PC-3 (cell line): ENCODE results near the gene PRKACA.

Source experiments
- EZH2 ChIP-seq: fragments of 300-600 bp; sonication (generic); IDR thresholded peaks from one replicate; pipeline ENCODE4 v1.6.1; 2017; ENCODE audit warnings: antibody characterized with exemption, mild to moderate bottlenecking, low read length; ENCODE audit not compliant: unreplicated experiment
- EZH2phosphoT487 ChIP-seq: fragments of 300-600 bp; sonication (generic); IDR thresholded peaks from 2 replicates; pipeline ENCODE4 v1.6.1; 2018; ENCODE audit warnings: mild to moderate bottlenecking, antibody characterized with exemption, low read length, borderline replicate concordance
- TF ChIP-seq, protein P1 (sequence below): fragments of 300-600 bp; sonication (generic); conservative IDR thresholded peaks from 2 replicates; pipeline ENCODE4 v1.5.1; 2017; ENCODE audit warnings: antibody characterized with exemption, low read depth, mild to moderate bottlenecking, low read length

DNA sequence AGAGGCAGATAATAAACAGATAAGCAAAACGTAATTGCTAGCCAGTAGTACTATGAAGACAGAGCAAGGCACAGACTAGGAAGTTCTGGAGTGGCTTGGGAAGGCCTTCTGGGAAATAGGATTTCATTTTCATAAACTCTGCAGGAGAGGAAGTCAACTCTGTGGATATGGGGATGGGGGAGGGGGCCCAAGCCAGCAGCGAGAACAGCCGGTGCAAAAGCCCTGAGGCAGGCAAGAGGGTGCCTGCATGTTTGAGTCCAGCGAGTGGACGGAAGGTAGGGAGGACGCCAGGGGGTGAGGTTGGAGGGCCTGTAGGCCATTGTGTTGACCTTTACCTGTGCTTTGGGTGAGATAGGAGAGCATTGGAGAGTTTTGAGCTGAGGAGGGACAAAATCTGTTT lies 27.8 kb upstream of the PRKACA start:
- TF ChIP-seq, protein P1, sequence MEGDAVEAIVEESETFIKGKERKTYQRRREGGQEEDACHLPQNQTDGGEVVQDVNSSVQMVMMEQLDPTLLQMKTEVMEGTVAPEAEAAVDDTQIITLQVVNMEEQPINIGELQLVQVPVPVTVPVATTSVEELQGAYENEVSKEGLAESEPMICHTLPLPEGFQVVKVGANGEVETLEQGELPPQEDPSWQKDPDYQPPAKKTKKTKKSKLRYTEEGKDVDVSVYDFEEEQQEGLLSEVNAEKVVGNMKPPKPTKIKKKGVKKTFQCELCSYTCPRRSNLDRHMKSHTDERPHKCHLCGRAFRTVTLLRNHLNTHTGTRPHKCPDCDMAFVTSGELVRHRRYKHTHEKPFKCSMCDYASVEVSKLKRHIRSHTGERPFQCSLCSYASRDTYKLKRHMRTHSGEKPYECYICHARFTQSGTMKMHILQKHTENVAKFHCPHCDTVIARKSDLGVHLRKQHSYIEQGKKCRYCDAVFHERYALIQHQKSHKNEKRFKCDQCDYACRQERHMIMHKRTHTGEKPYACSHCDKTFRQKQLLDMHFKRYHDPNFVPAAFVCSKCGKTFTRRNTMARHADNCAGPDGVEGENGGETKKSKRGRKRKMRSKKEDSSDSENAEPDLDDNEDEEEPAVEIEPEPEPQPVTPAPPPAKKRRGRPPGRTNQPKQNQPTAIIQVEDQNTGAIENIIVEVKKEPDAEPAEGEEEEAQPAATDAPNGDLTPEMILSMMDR = no peak
- no peak for TF ChIP-seq EZH2phosphoT487
- TF ChIP-seq EZH2 = no peak
